HG02759 (cell line): ENCODE measurements around the gene ARID1A.
"Not testable (repeated sequence)": the region's sequence is repeated elsewhere in the genome, so short reads cannot be mapped to it uniquely, and the experiment has no call there.

Experiments used
- ATAC-seq: cut with Tn5 transposase; IDR thresholded peaks from one replicate; pipeline ENCODE4 v1.9.1; 2021; ENCODE audit warnings: mild to moderate bottlenecking, moderate library complexity; ENCODE audit not compliant: unreplicated experiment

The ARID1A gene

GRCh38 chr1:26695356-26696118 lies at the start of gene ARID1A:
Gene ARID1A, plus strand, starts transcription at chr1:26696015. Its CDS starts 389 bp downstream, at chr1:26696404.
- ATAC-seq, result peak; percentile 47

- ATAC-seq, result no peak
Measured at GRCh38 chr1:26664802-26665201, 31.0 kb upstream of the ARID1A start.

- no peak for ATAC-seq
Measured at GRCh38 chr1:26666855-26667254, 29.0 kb upstream of the ARID1A start.

- ATAC-seq, result not testable (repeated sequence)
Measured at GRCh38 chr1:26668106-26668786, 27.6 kb upstream of the ARID1A start.

GRCh38 chr1:26677306-26678115 lies 18.3 kb upstream of the ARID1A start:
- ATAC-seq, result peak; percentile 72

- ATAC-seq, result no peak
Measured at GRCh38 chr1:26684763-26685508, 10.9 kb upstream of the ARID1A start.

GRCh38 chr1:26686795-26687194 lies 9.0 kb upstream of the ARID1A start:
- ATAC-seq, result no peak

GRCh38 chr1:26689504-26689903 lies 6.3 kb upstream of the ARID1A start:
- ATAC-seq, result no peak

GRCh38 chr1:26690157-26690556 lies 5.7 kb upstream of the ARID1A start:
- no peak for ATAC-seq

- ATAC-seq, result no peak
Measured at GRCh38 chr1:26690576-26691031, 5.2 kb upstream of the ARID1A start.

- peak; percentile 21 for ATAC-seq
Measured at GRCh38 chr1:26692211-26692792, 3.5 kb upstream of the ARID1A start.

- peak; percentile 31 for ATAC-seq
Measured at GRCh38 chr1:26692793-26693490, 2.9 kb upstream of the ARID1A start.

GRCh38 chr1:26693599-26694572 lies 1.9 kb upstream of the ARID1A start:
- ATAC-seq, result no peak

GRCh38 chr1:26694638-26695355 lies 1.0 kb upstream of the ARID1A start:
- no peak for ATAC-seq

GRCh38 chr1:26696119-26696653 lies 371 bp downstream of the ARID1A start:
- no peak for ATAC-seq

- no peak for ATAC-seq
Measured at GRCh38 chr1:26696654-26697430, 1.0 kb downstream of the ARID1A start.

- ATAC-seq, result no peak
Measured at GRCh38 chr1:26697431-26697977, 1.7 kb downstream of the ARID1A start.
